ENCODE results near the gene GRIA4.

GRCh38 chr11:105647780-105648179 is 37.9 kb downstream of the GRIA4 start:
- TF ChIP-seq CTCF (IDR thresholded peaks at IDR 0.05; ENCODE audit: insufficient read depth, low read depth, low read length) = no peak
- TF ChIP-seq EZH2 (IDR thresholded peaks at IDR 0.05; ENCODE audit: insufficient read depth, low read length) = no peak
